HCT116 (cell line): ENCODE results near the gene EXOC4. TPM values are rescaled to one million over a fixed set of nuclear protein-coding genes. Genes with fewer than 3 reads are reported as not detected.

Source experiments
- ATAC-seq: fragments of 200-7000 bp; cut with Tn5 transposase; 2 replicates; pipeline ENCODE4 v1.9.1; 2020; ENCODE audit warnings: mild to moderate bottlenecking, moderate library complexity
- BruUV-seq: library from RNA; stranded (reverse); fragments of 400-500 nt; replicated peaks from 2 replicates; lab custom pipeline; 2021; lab: Mats Ljungman, UMichigan
- CTCF ChIA-PET: fragments of 300-600 bp; sonication (Branson Sonifier 250); formaldehyde crosslinking; loops from one replicate; lab custom pipeline; 2021; ENCODE audit warnings: antibody characterized with exemption; lab: Charles Lee
- POLR2A ChIA-PET: fragments of 300-600, 350-600 bp; sonication (Branson Sonifier 250); formaldehyde crosslinking; loops from one replicate; lab custom pipeline; 2021; ENCODE audit warnings: antibody characterized with exemption; lab: Charles Lee
- RAD21 ChIA-PET, 2 experiments: fragments of 300-600 bp; sonication (Branson Sonifier 250); formaldehyde crosslinking; loops; one replicate each; lab custom pipeline; 2023; ENCODE audit warnings: low total read pairs in 2 of 2; ENCODE audit not compliant: uncharacterized antibody in 2 of 2, unreplicated experiment in 2 of 2, low non-redundant PET in 1 of 2; lab: Charles Lee
- DNase-seq: peaks from one replicate; pipeline ENCODE4 v3.0.0-alpha.2; 2010; ENCODE audit warnings: low read depth, low spot score
- H2AFZ ChIP-seq: fragments of 200-600 bp; shearing (Covaris generic), sonication (generic); 2 replicates; pipeline ENCODE4 v1.6.1; 2017; ENCODE audit warnings: low read depth, mixed run types, mixed read lengths, antibody characterized with exemption, low read length; ENCODE audit not compliant: poor library complexity, severe bottlenecking
- H3K27ac ChIP-seq: 2 replicates; pipeline ENCODE4 v1.5.1; 2012; ENCODE audit warnings: low read depth, low read length
- H3K27me3 ChIP-seq: fragments of 200-600 bp; sonication (generic); 2 replicates; pipeline ENCODE4 v1.6.1; 2016; ENCODE audit warnings: mixed run types, low read length, mixed read lengths; ENCODE audit not compliant: insufficient read depth
- H3K36me3 ChIP-seq, 2 experiments: fragments of 200-500 bp in 1 of 2; fragments of 200-600 bp in 1 of 2; sonication (Bioruptor generic) in 1 of 2; sonication (generic) in 1 of 2; 2 replicates each; pipeline versions ENCODE4 v1.5.1 to v1.6.1; 2014 to 2016; ENCODE audit warnings: low read length in 2 of 2, inconsistent platforms in 1 of 2, mixed read lengths in 1 of 2, mixed run types in 1 of 2; ENCODE audit not compliant: insufficient read depth in 2 of 2, control insufficient read depth in 1 of 2
- H3K4me1 ChIP-seq, 2 experiments: fragments of 200-600 bp in 1 of 2; sonication (generic) in 1 of 2; 2 replicates each; pipeline versions ENCODE4 v1.5.1 to v1.6.1; 2012 to 2017; ENCODE audit warnings: low read length in 2 of 2, inconsistent platforms in 1 of 2, mild to moderate bottlenecking in 1 of 2, mixed read lengths in 1 of 2, mixed run types in 1 of 2, moderate library complexity in 1 of 2; ENCODE audit not compliant: insufficient read depth in 2 of 2, control insufficient read depth in 1 of 2
- H3K4me2 ChIP-seq: fragments of 200-600 bp; sonication (generic); 2 replicates; pipeline ENCODE4 v1.6.1; 2017; ENCODE audit warnings: mixed run types, low read length, mixed read lengths
- H3K4me3 ChIP-seq, 2 experiments: fragments of 200-600 bp in 1 of 2; sonication (generic) in 1 of 2; replicated peaks in 1 of 2; 2 replicates each; pipeline ENCODE4 v1.5.1; 2011 to 2016; ENCODE audit warnings: low read length in 2 of 2, control low read depth in 1 of 2, low read depth in 1 of 2, mild to moderate bottlenecking in 1 of 2, mixed read lengths in 1 of 2, mixed run types in 1 of 2
- H3K79me2 ChIP-seq: fragments of 200-600 bp; sonication (generic); 2 replicates; pipeline ENCODE4 v1.6.1; 2017; ENCODE audit warnings: mild to moderate bottlenecking, mixed run types, low read length, moderate library complexity, mixed read lengths; ENCODE audit not compliant: insufficient read depth
- H3K9ac ChIP-seq: fragments of 200-600 bp; sonication (generic); 2 replicates; pipeline ENCODE4 v1.6.1; 2016; ENCODE audit warnings: low read length, mixed read lengths
- H3K9me2 ChIP-seq: fragments of 200-600 bp; sonication (generic), shearing (Covaris generic); 2 replicates; pipeline ENCODE4 v1.6.1; 2017; ENCODE audit warnings: mixed run types, mild to moderate bottlenecking, moderate library complexity; ENCODE audit not compliant: insufficient read depth
- H3K9me3 ChIP-seq, 2 experiments: fragments of 200-500 bp in 1 of 2; fragments of 200-600 bp in 1 of 2; sonication (Bioruptor generic) in 1 of 2; sonication (generic) in 1 of 2; 2 replicates each; pipeline ENCODE4 v1.6.1; 2014 to 2017; ENCODE audit warnings: low read length in 2 of 2, mixed read lengths in 2 of 2, inconsistent platforms in 1 of 2, low read depth in 1 of 2, mild to moderate bottlenecking in 1 of 2, mixed run types in 1 of 2, moderate library complexity in 1 of 2; ENCODE audit not compliant: control insufficient read depth in 1 of 2, insufficient read depth in 1 of 2
- H4K20me1 ChIP-seq: fragments of 200-600 bp; sonication (generic), shearing (Covaris generic); 2 replicates; pipeline ENCODE4 v1.6.1; 2017; ENCODE audit warnings: mixed run types, mild to moderate bottlenecking, moderate library complexity; ENCODE audit not compliant: insufficient read depth
- ATF3 ChIP-seq: IDR thresholded peaks from 2 replicates; pipeline ENCODE4 v1.6.1; 2012
- CEBPB ChIP-seq: IDR thresholded peaks from 2 replicates; pipeline ENCODE4 v1.6.1; 2012; ENCODE audit warnings: low read depth
- EGR1 ChIP-seq: IDR thresholded peaks from 2 replicates; pipeline ENCODE4 v1.6.1; 2012; ENCODE audit warnings: low read depth
- EZH2 ChIP-seq: fragments of 200-600 bp; sonication (generic); IDR thresholded peaks from 2 replicates; pipeline ENCODE4 v1.6.1; 2017; ENCODE audit warnings: antibody characterized with exemption, mixed run types
- FOSL1 ChIP-seq: IDR thresholded peaks from 2 replicates; pipeline ENCODE4 v1.6.1; 2012; ENCODE audit warnings: low read depth
- JUND ChIP-seq: IDR thresholded peaks from 2 replicates; pipeline ENCODE4 v1.6.1; 2012
- POLR2AphosphoS5 ChIP-seq: IDR thresholded peaks from 2 replicates; pipeline ENCODE4 v1.6.1; 2011; ENCODE audit warnings: mild to moderate bottlenecking, low read depth, low read length, moderate library complexity
- RAD21 ChIP-seq: IDR thresholded peaks from 2 replicates; pipeline ENCODE4 v1.6.1; 2012; ENCODE audit warnings: low read depth, mild to moderate bottlenecking
- SIN3A ChIP-seq: IDR thresholded peaks from 2 replicates; pipeline ENCODE4 v1.6.1; 2012; ENCODE audit warnings: low read depth
- SP1 ChIP-seq: IDR thresholded peaks from 2 replicates; pipeline ENCODE4 v1.6.1; 2012; ENCODE audit warnings: low read depth
- SRF ChIP-seq: IDR thresholded peaks from 2 replicates; pipeline ENCODE4 v1.6.1; 2012; ENCODE audit warnings: low read depth
- YY1 ChIP-seq: IDR thresholded peaks from 2 replicates; pipeline ENCODE4 v1.6.1; 2011; ENCODE audit warnings: low read length, low read depth, moderate library complexity, mild to moderate bottlenecking; ENCODE audit not compliant: insufficient replicate concordance; ENCODE audit errors: extremely low read depth
- intact Hi-C: fragments of 100-400 bp; cut with micrococcal nuclease; formaldehyde crosslinking; loops from 2 replicates; pipeline ENCODE4 v1.10.0; 2022
- total RNA-seq: library from RNA; stranded (reverse); gene quantifications from one replicate; pipeline ENCODE4 v1.2.1, GENCODE V29; 2021; ENCODE audit not compliant: unreplicated experiment
- TF ChIP-seq, protein P1 (sequence below): IDR thresholded peaks from 2 replicates; pipeline ENCODE4 v1.6.1; 2012
- TF ChIP-seq, protein P2 (sequence below): IDR thresholded peaks from 2 replicates; pipeline ENCODE4 v1.6.1; 2012; ENCODE audit warnings: low read depth

Gene EXOC4
- total RNA-seq, 1 experiment from 2014 or later = 40.3 TPM

DNA sequence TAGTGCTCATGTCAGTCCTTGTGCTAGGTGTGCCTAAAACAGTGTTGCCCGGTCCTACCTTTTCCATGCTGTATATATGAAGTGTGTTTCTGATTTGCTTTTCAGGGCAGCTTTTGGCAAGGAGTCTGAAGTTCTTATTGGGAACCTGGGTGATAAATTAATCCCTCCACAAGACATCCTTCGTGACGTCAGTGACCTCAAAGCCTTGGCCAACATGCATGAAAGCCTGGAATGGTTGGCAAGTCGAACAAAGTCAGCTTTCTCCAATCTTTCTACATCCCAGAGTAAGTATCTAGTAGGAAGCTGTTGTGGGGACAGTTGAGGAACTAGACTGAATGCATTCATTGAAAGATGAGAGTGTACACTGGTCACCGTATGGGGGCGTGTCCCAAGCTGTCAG lies 684.9 kb downstream of the EXOC4 start:
- CTCF ChIA-PET = no interaction called here
- Histone ChIP-seq H3K27me3 (no peaks in the 10 kb centered on the region), H3K9me2 (no peaks in the 10 kb centered on the region), H2AFZ (no peak overlapping the region), H3K4me2 (no peak overlapping the region), H3K79me2 (no peaks in the 10 kb centered on the region), H3K36me3 (no peaks in the 10 kb centered on the region), H3K4me3 (no peak overlapping the region), H3K27ac (no peak overlapping the region), H3K4me1 (no peaks in the 10 kb centered on the region), H3K9ac (no peak overlapping the region), H3K9me3 (no peaks in the 10 kb centered on the region), H4K20me1 (no peaks in the 10 kb centered on the region)
- POLR2A ChIA-PET = no interaction called here
- DNase-seq = no peak
- intact Hi-C loops = no loop called here
- ATAC-seq = no peak
- RAD21 ChIA-PET = no interaction called here
- no TSS peak for BruUV-seq
- TF ChIP-seq RAD21 (no peak), CEBPB (no peak), ATF3 (no peak), SIN3A (no peak), JUND (no peak), SP1 (no peak)
- TF ChIP-seq, protein P1, sequence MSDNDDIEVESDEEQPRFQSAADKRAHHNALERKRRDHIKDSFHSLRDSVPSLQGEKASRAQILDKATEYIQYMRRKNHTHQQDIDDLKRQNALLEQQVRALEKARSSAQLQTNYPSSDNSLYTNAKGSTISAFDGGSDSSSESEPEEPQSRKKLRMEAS = no peak

- H2AFZ ChIP-seq = no peak overlapping the region
- CTCF ChIA-PET = no interaction called here
- H4K20me1 ChIP-seq = no peaks in the 10 kb centered on the region
- H3K9me2 ChIP-seq = no peaks in the 10 kb centered on the region
- TF ChIP-seq EGR1 (no peak), RAD21 (no peak), EZH2 (no peak), FOSL1 (no peak), POLR2AphosphoS5 (no peak), YY1 (no peak), SRF (no peak)
- TF ChIP-seq, protein P2, sequence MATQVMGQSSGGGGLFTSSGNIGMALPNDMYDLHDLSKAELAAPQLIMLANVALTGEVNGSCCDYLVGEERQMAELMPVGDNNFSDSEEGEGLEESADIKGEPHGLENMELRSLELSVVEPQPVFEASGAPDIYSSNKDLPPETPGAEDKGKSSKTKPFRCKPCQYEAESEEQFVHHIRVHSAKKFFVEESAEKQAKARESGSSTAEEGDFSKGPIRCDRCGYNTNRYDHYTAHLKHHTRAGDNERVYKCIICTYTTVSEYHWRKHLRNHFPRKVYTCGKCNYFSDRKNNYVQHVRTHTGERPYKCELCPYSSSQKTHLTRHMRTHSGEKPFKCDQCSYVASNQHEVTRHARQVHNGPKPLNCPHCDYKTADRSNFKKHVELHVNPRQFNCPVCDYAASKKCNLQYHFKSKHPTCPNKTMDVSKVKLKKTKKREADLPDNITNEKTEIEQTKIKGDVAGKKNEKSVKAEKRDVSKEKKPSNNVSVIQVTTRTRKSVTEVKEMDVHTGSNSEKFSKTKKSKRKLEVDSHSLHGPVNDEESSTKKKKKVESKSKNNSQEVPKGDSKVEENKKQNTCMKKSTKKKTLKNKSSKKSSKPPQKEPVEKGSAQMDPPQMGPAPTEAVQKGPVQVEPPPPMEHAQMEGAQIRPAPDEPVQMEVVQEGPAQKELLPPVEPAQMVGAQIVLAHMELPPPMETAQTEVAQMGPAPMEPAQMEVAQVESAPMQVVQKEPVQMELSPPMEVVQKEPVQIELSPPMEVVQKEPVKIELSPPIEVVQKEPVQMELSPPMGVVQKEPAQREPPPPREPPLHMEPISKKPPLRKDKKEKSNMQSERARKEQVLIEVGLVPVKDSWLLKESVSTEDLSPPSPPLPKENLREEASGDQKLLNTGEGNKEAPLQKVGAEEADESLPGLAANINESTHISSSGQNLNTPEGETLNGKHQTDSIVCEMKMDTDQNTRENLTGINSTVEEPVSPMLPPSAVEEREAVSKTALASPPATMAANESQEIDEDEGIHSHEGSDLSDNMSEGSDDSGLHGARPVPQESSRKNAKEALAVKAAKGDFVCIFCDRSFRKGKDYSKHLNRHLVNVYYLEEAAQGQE = no peak
- intact Hi-C loops = no loop called here
- H3K27me3 ChIP-seq = no peaks in the 10 kb centered on the region
- no peaks in the 10 kb centered on the region for H3K36me3 ChIP-seq
- no TSS peak for BruUV-seq
- no peak for ATAC-seq
- no peaks in the 10 kb centered on the region for H3K9me3 ChIP-seq
- no peak for DNase-seq
- no peak overlapping the region for H3K27ac ChIP-seq
- H3K9ac ChIP-seq = no peak overlapping the region
- RAD21 ChIA-PET = no interaction called here
- no peak overlapping the region for H3K4me3 ChIP-seq
- H3K79me2 ChIP-seq = no peaks in the 10 kb centered on the region
- POLR2A ChIA-PET = no interaction called here
- no peak overlapping the region for H3K4me2 ChIP-seq
- no peaks in the 10 kb centered on the region for H3K4me1 ChIP-seq
Observed at GRCh38 chr7:133940368-133940767, 687.5 kb downstream of the EXOC4 start.
